ENCODE data around the gene MON1A. TPM values are rescaled to one million over a fixed set of nuclear protein-coding genes. Genes with fewer than 3 reads are reported as not detected.

The MON1A gene
- total and polyA plus RNA-seq, 2 of the 8 experiments (the other 6 are each of a cell fraction or from before 2014, with no cell fraction given): 10.3 to 14.1 TPM

GRCh38 chr3:49900491-49901153, 29.0 kb downstream of the MON1A start:
- H3K4me2 ChIP-seq (ENCODE audit: insufficient read depth in 1 of 2, low read depth in 2 of 2, low read length in 2 of 2): no peak overlapping the region
- H3K4me1 ChIP-seq (replicated peaks in 1 of 4; ENCODE audit: control insufficient read depth in 3 of 4, insufficient read depth in 4 of 4, low read length in 3 of 4): peaks cover 0 to 11% (median 9%) of the 10 kb centered on the region in 4 experiments; a peak in 6 of 7 replicates
- no peak overlapping the region for H2BK15ac ChIP-seq (ENCODE audit: low read length)
- H3K23me2 ChIP-seq (ENCODE audit: low read depth, low read length): no peaks in the 10 kb centered on the region; the same call in 1 of the 2 replicates
- no peak overlapping the region for H3K23ac ChIP-seq (ENCODE audit: insufficient read length)
- no peak overlapping the region for H4K91ac ChIP-seq (replicated peaks; ENCODE audit: insufficient read length, low read length)
- no peaks in the 10 kb centered on the region for H3K36me3 ChIP-seq (ENCODE audit: control insufficient read depth in 2 of 4, insufficient read depth in 4 of 4, low read length in 3 of 4)
- H2BK12ac ChIP-seq (ENCODE audit: low read depth, low read length): 0 out of 2 replicates have a peak overlapping the region, but pooled peaks have one; percentile 68
- no peak for FAIRE-seq
- no peak overlapping the region for H2BK5ac ChIP-seq (ENCODE audit: low read depth, low read length)
- no peak overlapping the region for H2AFZ ChIP-seq (ENCODE audit: low read length)
- no peak overlapping the region for H3K27ac ChIP-seq (ENCODE audit: low read depth, low read length)
- POLR2A ChIA-PET (ENCODE audit: partially characterized antibody): interaction anchor here (0.8 to 3.0 kb wide), 8 partner anchors 10 to 61 kb away, joined by 3 to 16 read pairs (median 4); partner anchors contain the start of gene TRAIP
- no peak overlapping the region for H3K9ac ChIP-seq (replicated peaks in 1 of 4; ENCODE audit: extremely low read depth in 1 of 4, low read depth in 3 of 4, low read length in 3 of 4)
- H3K14ac ChIP-seq (ENCODE audit: insufficient read length): no peak overlapping the region
- H3K27me3 ChIP-seq (replicated peaks in 1 of 4; ENCODE audit: control insufficient read depth in 3 of 4, extremely low read depth in 1 of 4, insufficient read depth in 3 of 4, low read length in 3 of 4): peaks cover 0 to 3% (median 1%) of the 10 kb centered on the region in 4 experiments; a peak in 3 of 7 replicates
- H2AK5ac ChIP-seq (ENCODE audit: low read depth, low read length): no peak overlapping the region
- CTCF ChIA-PET (ENCODE audit: partially characterized antibody): interaction anchor here (0.6 to 16.1 kb wide), 27 partner anchors 9 to 713 kb away, joined by 3 to 306 read pairs (median 6); partner anchors contain the start of genes CAMKV, CDHR4 and INKA1
- no peak overlapping the region for H3K4me3 ChIP-seq (ENCODE audit: extremely low read depth in 1 of 4, insufficient read depth in 2 of 4, low read depth in 3 of 4, low read length in 4 of 4)
- no peak overlapping the region for H3K4ac ChIP-seq (replicated peaks; ENCODE audit: insufficient read length, low read depth, low read length)
- no peak overlapping the region for H3K18ac ChIP-seq (ENCODE audit: extremely low read depth, low read length)
- no peak overlapping the region for H3K56ac ChIP-seq (replicated peaks; ENCODE audit: insufficient read length, low read depth, low read length)
- peaks cover 0 to 2% of the 10 kb centered on the region in 2 experiments for H4K20me1 ChIP-seq (replicated peaks in 1 of 2; ENCODE audit: control insufficient read depth in 1 of 2, insufficient read depth in 2 of 2, low read length in 2 of 2)
- H3K9me3 ChIP-seq (ENCODE audit: insufficient read depth in 2 of 2, low read depth in 1 of 2, low read length in 1 of 2): no peaks in the 10 kb centered on the region
- H2BK20ac ChIP-seq (ENCODE audit: low read length): no peak overlapping the region
- no peaks in the 10 kb centered on the region for H3K79me1 ChIP-seq (ENCODE audit: low read depth, low read length)
- no peaks in the 10 kb centered on the region for H3K79me2 ChIP-seq (ENCODE audit: control insufficient read depth in 1 of 2, insufficient read depth in 2 of 2, low read length in 2 of 2)
- 85% methylated on average over 8 of the region's 8 CpGs; no CpG with 5 or more reads in 1 of the 2 experiments for WGBS, 2 experiments (ENCODE audit: extremely low coverage in 1 of 2, insufficient coverage in 1 of 2, insufficient read length in 1 of 2, insufficient replicate concordance in 2 of 2, low coverage in 1 of 2, low lambda C conversion rate in 2 of 2, missing lambda C conversion rate in 1 of 2)
- no peak overlapping the region for H4K8ac ChIP-seq (ENCODE audit: extremely low read depth, insufficient read depth, low read length)
- no peak overlapping the region for H4K5ac ChIP-seq (ENCODE audit: insufficient read length, low read depth, low read length)
- DNase-seq (ENCODE audit: low read depth in 1 of 2, low spot score in 2 of 2): no peak
- no peak for TF ChIP-seq SP1 (IDR thresholded peaks at IDR 0.05; ENCODE audit: low read depth, low read length)
- TF ChIP-seq BRCA1 (IDR thresholded peaks at IDR 0.05; ENCODE audit: low read depth, low read length): no peak
- no peak for TF ChIP-seq HDAC2 (IDR thresholded peaks at IDR 0.05; ENCODE audit: borderline replicate concordance in 1 of 2, low read depth in 2 of 2, low read length in 2 of 2)
- no peak for TF ChIP-seq POLR2AphosphoS5 (IDR thresholded peaks at IDR 0.05; ENCODE audit: low read depth, low read length)
- TF ChIP-seq TEAD4 (IDR thresholded peaks at IDR 0.05; ENCODE audit: low read depth, low read length): no peak
- TF ChIP-seq KDM4A (IDR thresholded peaks at IDR 0.05; ENCODE audit: low read depth, low read length, severe bottlenecking): no peak
- H2BK120ac ChIP-seq (replicated peaks; ENCODE audit: low read depth, low read length): no peak overlapping the region
